Ovary (tissue), 9 donors: ENCODE data around the gene OR2AG1. TPM values are rescaled to one million over a fixed set of nuclear protein-coding genes. Genes with fewer than 3 reads are reported as not detected.
"Not testable (repeated sequence)": the region's sequence is repeated elsewhere in the genome, so short reads cannot be mapped to it uniquely, and the experiment has no call there.

Experiments
- DNase-seq, 5 donors: peaks; one replicate each; pipeline ENCODE4 v3.0.0-alpha.2; 2019 to 2020
- H3K27ac ChIP-seq, 2 donors: fragments of 200-600 bp; one replicate each; pipeline versions ENCODE4 v1.5.1 to v1.8.0; 2019 to 2022
- H3K27me3 ChIP-seq: fragments of 200-600 bp; one replicate; pipeline ENCODE4 v1.8.0; 2022
- H3K36me3 ChIP-seq: fragments of 200-600 bp; sonication (generic); one replicate; pipeline ENCODE4 v1.5.1; 2019
- H3K4me1 ChIP-seq: one replicate; pipeline ENCODE4 v1.8.1; 2013; ENCODE audit warnings: mild to moderate bottlenecking, moderate library complexity; ENCODE audit not compliant: insufficient read depth
- H3K4me3 ChIP-seq: fragments of 200-600 bp; sonication (generic); one replicate; pipeline ENCODE4 v1.5.1; 2017
- H3K9me3 ChIP-seq, 2 donors: fragments of 200-600 bp in 1 of 2; sonication (generic) in 1 of 2; one replicate each; pipeline versions ENCODE4 v1.5.1 to v1.8.1; 2013 to 2019; ENCODE audit warnings: mild to moderate bottlenecking in 1 of 2, moderate library complexity in 1 of 2
- CTCF ChIP-seq, 3 donors: fragments of 450-650 bp in 2 of 3; fragments of 200-600 bp in 1 of 3; IDR thresholded peaks; one replicate each; pipeline versions ENCODE4 v1.5.1 to v1.8.0; 2016 to 2022; ENCODE audit warnings: antibody characterized with exemption in 3 of 3, mild to moderate bottlenecking in 1 of 3
- EP300 ChIP-seq: sonication (generic); formaldehyde crosslinking; IDR thresholded peaks from one replicate; pipeline ENCODE4 v1.6.1; 2017; ENCODE audit warnings: antibody characterized with exemption
- POLR2A ChIP-seq: fragments of 450-650 bp; IDR thresholded peaks from one replicate; pipeline ENCODE4 v1.6.1; 2017; ENCODE audit warnings: antibody characterized with exemption, mild to moderate bottlenecking, moderate library complexity
- WGBS, 3 donors: extraction: QIAGEN DNeasy Blood & Tissue Kit in 1 of 3; methylation state at CpG; one replicate each; pipeline versions ENCODE4 v1.1.5 to v1.1.7; 2013 to 2017; 5-methylcytosine and 5-hydroxymethylcytosine counted together
- intact Hi-C, 4 donors: fragments of 100-400 bp; cut with DNase I; formaldehyde crosslinking; loops; one replicate each; pipeline versions ENCODE4 v1.11.0 to v1.15.1; 2022 to 2023
- polyA plus RNA-seq, 2 donors: library from polyadenylated mRNA; stranded (reverse); fragments of 200-250 nt in 1 of 2; fragments of 350-450 nt in 1 of 2; fragmentation: Illumina TruSeq in 1 of 2; extraction: RNeasy Lipid Tissue Mini Kit (QIAGEN cat#74804) in 1 of 2; gene quantifications; one replicate each; pipeline ENCODE4 v1.2.3, GENCODE V29; 2013 to 2014
- total RNA-seq, 7 donors: library from RNA; depleted of rRNA in 2 of 7; stranded (reverse); fragments of >200 nt in 2 of 7; fragmentation: NEBNext Ultra II Directional in 3 of 7; extraction: Animal tissue kit (Norgen Biotek cat#: 25700) in 3 of 7; gene quantifications; one replicate each; pipeline versions ENCODE4 v1.1.0 to v1.2.4, GENCODE V29; 2016 to 2023
- donor health status: DM: no; HTN: no; CAD: no; lungs with moderate emphysema.
- donor health status: DM: no; HTN: no; CAD: no.
- donor health status: Bipolar disorder and iron deficiency.
- donor health status: DM: yes; HTN: yes; CAD: no.
- donor health status: DM: no; HTN: no; CAD: no.
- donor health status: DM: yes; HTN: yes; CAD: no.

Gene OR2AG1
- total and polyA plus RNA-seq, 9 donors = not detected

DNA sequence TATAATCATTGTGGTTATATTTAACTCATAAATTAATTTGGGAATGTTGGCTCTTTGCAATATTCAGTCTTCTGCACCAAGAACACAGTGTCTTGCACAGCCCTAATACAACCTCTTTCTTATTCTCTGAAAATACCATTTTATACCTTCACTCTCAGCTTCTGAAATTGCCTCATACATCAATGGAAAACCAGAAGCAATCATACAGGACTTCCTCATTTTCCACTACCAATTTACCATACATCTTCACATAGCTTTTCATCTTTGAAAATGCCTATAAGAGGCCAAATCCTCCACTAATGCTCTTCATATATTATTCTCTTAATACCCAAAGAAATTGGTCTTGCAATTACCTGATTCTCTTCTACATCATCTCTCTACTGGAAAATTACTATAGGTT, 4.3 kb upstream of the OR2AG1 start:
- Histone ChIP-seq H3K27me3 (no peaks in the 10 kb centered on the region), H3K4me3 (no peak overlapping the region), H3K9me3 (no peaks in the 10 kb centered on the region), H3K36me3 (no peaks in the 10 kb centered on the region), H3K27ac (no peak overlapping the region), H3K4me1 (no peaks in the 10 kb centered on the region)
- intact Hi-C loops = no loop called here
- no peak for TF ChIP-seq EP300
- no peak for TF ChIP-seq CTCF (IDR thresholded peaks at IDR 0.05)
- no peak for TF ChIP-seq POLR2A
- DNase-seq = no peak

DNA sequence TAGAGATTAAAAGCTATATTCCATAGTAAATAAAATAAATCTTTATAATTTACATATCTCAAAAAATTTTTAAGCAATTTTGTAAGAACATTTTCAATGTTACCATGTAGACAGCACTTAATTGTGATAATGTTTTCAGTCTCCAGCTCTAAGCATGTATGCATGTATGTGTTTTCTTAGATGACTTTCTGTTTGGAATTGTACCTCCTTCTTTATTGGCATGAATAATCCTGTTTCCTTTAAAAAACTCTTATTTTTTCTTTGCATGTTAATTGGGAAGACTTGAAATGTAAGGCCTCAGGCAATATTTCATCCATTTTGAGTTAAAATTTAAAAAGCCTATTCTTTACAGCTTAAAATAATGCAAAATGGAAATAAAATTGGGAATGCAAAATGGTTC, 2.0 kb upstream of the OR2AG1 start:
- no peak for TF ChIP-seq EP300
- TF ChIP-seq CTCF (IDR thresholded peaks at IDR 0.05) = no peak
- no peak for TF ChIP-seq POLR2A

DNA sequence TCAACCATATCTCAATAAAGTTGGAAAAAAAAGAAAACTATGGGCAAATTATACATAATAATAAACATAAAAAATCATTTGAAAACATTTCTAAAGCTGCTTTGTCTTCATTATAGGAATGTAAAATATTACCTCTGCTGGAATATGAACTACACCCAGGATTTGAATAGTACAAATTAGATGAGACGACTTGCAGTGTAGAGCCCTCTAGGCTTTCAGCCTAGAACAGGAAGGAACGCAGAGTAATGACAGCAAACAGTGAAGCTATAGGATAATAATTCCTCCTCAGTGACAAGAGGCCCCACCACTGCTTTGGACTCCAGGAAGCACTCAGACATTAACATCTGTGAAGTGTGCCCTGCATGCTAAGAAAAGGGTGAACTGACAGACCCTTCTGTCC, 7.7 kb downstream of the OR2AG1 start:
- 51 to 66% (median 60%) methylated on average over 2 of the region's 2 CpGs for WGBS, 3 donors
- intact Hi-C loops = no loop called here
- Histone ChIP-seq H3K4me1 (no peaks in the 10 kb centered on the region), H3K4me3 (no peak overlapping the region), H3K27me3 (no peaks in the 10 kb centered on the region), H3K27ac (no peak overlapping the region), H3K9me3 (no peaks in the 10 kb centered on the region), H3K36me3 (no peaks in the 10 kb centered on the region)
- DNase-seq = no peak
- no peak for TF ChIP-seq EP300
- no peak for TF ChIP-seq POLR2A
- no peak for TF ChIP-seq CTCF (IDR thresholded peaks at IDR 0.05)

More for the DNA sequence above, 2.0 kb upstream of the OR2AG1 start:
- H3K27me3 ChIP-seq = no peaks in the 10 kb centered on the region
- intact Hi-C loops = no loop called here
- H3K9me3 ChIP-seq = no peaks in the 10 kb centered on the region
- no peaks in the 10 kb centered on the region for H3K36me3 ChIP-seq
- H3K4me1 ChIP-seq = no peaks in the 10 kb centered on the region
- no peak overlapping the region for H3K27ac ChIP-seq
- no peak for DNase-seq
- no peak overlapping the region for H3K4me3 ChIP-seq

GRCh38 chr11:6794639-6795038, 11.8 kb downstream of the OR2AG1 start:
- no peak overlapping the region for H3K27ac ChIP-seq
- no peaks in the 10 kb centered on the region for H3K9me3 ChIP-seq
- no peak overlapping the region for H3K4me3 ChIP-seq
- no peaks in the 10 kb centered on the region for H3K36me3 ChIP-seq
- H3K4me1 ChIP-seq = no peaks in the 10 kb centered on the region
- DNase-seq = no peak
- no peaks in the 10 kb centered on the region for H3K27me3 ChIP-seq
- TF ChIP-seq EP300 (no peak), CTCF (IDR thresholded peaks at IDR 0.05) (no peak), POLR2A (no peak)
- 77 to 86% (median 81%) methylated on average over 4 of the region's 4 CpGs for WGBS, 3 donors
- intact Hi-C loops = no loop called here

DNA sequence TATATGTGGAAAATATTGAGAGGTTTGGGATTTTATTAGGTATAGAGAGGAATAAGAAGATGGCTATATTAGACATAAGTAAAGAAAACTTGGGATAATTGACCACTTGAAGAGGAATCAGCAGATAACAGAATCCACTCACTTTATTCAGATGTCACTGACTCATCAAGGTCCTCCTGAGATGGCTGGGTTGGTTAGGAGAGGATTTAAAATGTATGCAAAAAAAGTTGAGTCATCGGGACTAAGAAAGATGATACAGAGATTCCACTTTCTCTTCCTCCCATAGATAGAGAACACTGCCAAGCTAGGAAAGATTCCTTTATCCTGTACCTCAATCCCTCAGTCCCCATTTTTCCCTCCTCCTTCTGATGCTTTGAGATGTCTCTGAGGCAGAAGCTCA, 16.6 kb downstream of the OR2AG1 start, which contains the start of gene OR6A2:
TSS of gene OR6A2 (minus strand) at position 288 of the 400 bp plus-strand sequence. CDS start 3,981 bp downstream, outside the sequence.
- WGBS, 3 donors = 73 to 94% (median 90%) methylated on average over 1 of the region's 1 CpG
- no peak for DNase-seq
- Histone ChIP-seq H3K4me3 (no peak within 1 kb of the TSS), H3K4me1 (no peaks in the 10 kb centered on the region), H3K9me3 (no peaks in the 10 kb centered on the region), H3K27ac (no peak within 1 kb of the TSS), H3K36me3 (no peaks in the 10 kb centered on the region), H3K27me3 (no peaks in the 10 kb centered on the region)
- TF ChIP-seq CTCF (IDR thresholded peaks at IDR 0.05) = no peak
- no peak for TF ChIP-seq EP300
- intact Hi-C loops = no loop called here

DNA sequence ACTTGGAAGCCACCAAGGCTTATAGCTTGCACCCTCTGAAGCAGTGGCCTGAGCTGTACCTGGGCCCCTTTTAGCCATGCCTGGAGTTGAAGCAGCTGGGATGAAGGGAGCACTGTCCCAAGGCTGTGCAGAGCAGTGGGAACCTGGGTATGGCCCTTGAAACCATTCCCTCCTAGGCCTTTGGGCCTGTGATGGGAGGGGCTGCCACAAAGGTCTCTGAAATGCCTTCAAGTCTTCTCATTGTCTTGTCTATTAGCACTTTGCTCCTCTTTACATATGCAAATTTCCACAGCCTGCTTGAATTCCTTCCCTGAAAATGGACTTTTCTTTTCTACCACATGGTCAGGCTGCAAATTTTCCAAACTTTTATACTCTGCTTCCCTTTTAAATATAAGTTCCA, 18.3 kb downstream of the OR2AG1 start:
- intact Hi-C loops, H3K36me3 ChIP-seq, H3K4me3 ChIP-seq, H3K9me3 ChIP-seq, DNase-seq, H3K4me1 ChIP-seq, H3K27me3 ChIP-seq, H3K27ac ChIP-seq: not testable (repeated sequence)
